ENCODE measurements around the gene PDE11A. TPM values are rescaled to one million over a fixed set of nuclear protein-coding genes. Genes with fewer than 3 reads are reported as not detected.

The PDE11A gene
- total RNA-seq, 1 experiment from 2014 or later, result 0.13 TPM

GRCh38 chr2:177579486-177580036 is 493.0 kb downstream of the PDE11A start:
- Histone ChIP-seq H3K4ac (ENCODE audit: low read depth, low read length) (no peak overlapping the region), H3K27me3 (ENCODE audit: insufficient read depth, low read length) (no peaks in the 10 kb centered on the region), H3K79me2 (ENCODE audit: insufficient read depth, low read length) (no peaks in the 10 kb centered on the region), H3K14ac (ENCODE audit: insufficient read depth, low read length) (no peak overlapping the region), H3K4me1 (ENCODE audit: insufficient read depth, low read length) (no peaks in the 10 kb centered on the region), H3K79me1 (ENCODE audit: insufficient read depth, low read depth, low read length, poor library complexity, severe bottlenecking) (no peaks in the 10 kb centered on the region), H2BK12ac (ENCODE audit: insufficient read length, low read depth, low read length) (no peak overlapping the region), H3K23me2 (ENCODE audit: insufficient read length, low read depth, low read length, poor library complexity, severe bottlenecking) (no peaks in the 10 kb centered on the region), H3K9me3 (ENCODE audit: control insufficient read depth, low read depth, low read length) (no peaks in the 10 kb centered on the region), H4K91ac (ENCODE audit: insufficient read length, low read depth, low read length) (no peak overlapping the region), H4K8ac (replicated peaks; ENCODE audit: insufficient read length, low read depth, low read length) (no peak overlapping the region), H2BK15ac (ENCODE audit: low read depth, low read length) (no peak overlapping the region), H2AFZ (ENCODE audit: low read length) (no peak overlapping the region), H2AK5ac (ENCODE audit: insufficient read length, low read length) (no peak overlapping the region), H3K56ac (ENCODE audit: insufficient read length, low read depth, low read length) (no peak overlapping the region), H2BK120ac (ENCODE audit: low read depth, low read length, poor library complexity, severe bottlenecking) (no peak overlapping the region), H2BK5ac (ENCODE audit: insufficient read length, low read length) (no peak overlapping the region), H2BK20ac (ENCODE audit: low read depth, low read length, poor library complexity, severe bottlenecking) (no peak overlapping the region), H3K27ac (ENCODE audit: insufficient read length, low read depth, low read length) (no peak overlapping the region), H3K23ac (ENCODE audit: insufficient read length, low read depth, low read length) (no peak overlapping the region), H3K4me2 (ENCODE audit: insufficient read depth, insufficient read length, low read length) (no peak overlapping the region), H4K20me1 (ENCODE audit: control insufficient read depth, insufficient read depth, insufficient read length) (no peaks in the 10 kb centered on the region), H4K5ac (ENCODE audit: insufficient read length, low read depth, low read length) (no peak overlapping the region), H3T11ph (ENCODE audit: low read length) (no peak overlapping the region), H3K18ac (ENCODE audit: insufficient read length, low read depth, low read length) (no peak overlapping the region), H3K9ac (ENCODE audit: extremely low read depth, insufficient read length, low read length) (no peak overlapping the region)
- H3K4me1 Mint-ChIP-seq, result no peaks in the 10 kb centered on the region
- no peaks in the 10 kb centered on the region for H3K9me3 Mint-ChIP-seq
- H3K36me3 Mint-ChIP-seq (ENCODE audit: insufficient read depth in 1 of 3, low read depth in 3 of 3), result no peaks in the 10 kb centered on the region
- no peak for TF ChIP-seq CTCF (conservative IDR thresholded peaks at IDR 0.05)
- no peak for DNase-seq
- H3K27me3 Mint-ChIP-seq (ENCODE audit: low read depth), result peaks cover 3% of the 10 kb centered on the region; the same call in 1 of the 2 replicates
- no peak overlapping the region for H3K4me3 Mint-ChIP-seq
- no CpG with 5 or more reads among the region's 3 CpGs for WGBS (ENCODE audit: extremely low coverage, insufficient read length, low lambda C conversion rate)
- no peak overlapping the region for H3K27ac Mint-ChIP-seq
